Omental fat pad (tissue), 4 donors: ENCODE measurements around the gene ACTR2. TPM values are rescaled to one million over a fixed set of nuclear protein-coding genes. Genes with fewer than 3 reads are reported as not detected.

Experiments
- ATAC-seq: fragments of 150-250 bp; one replicate; pipeline ENCODE4 v1.9.1; 2016; ENCODE audit warnings: mild to moderate bottlenecking, moderate library complexity; ENCODE audit not compliant: low FRiP score
- DNase-seq: peaks from one replicate; pipeline ENCODE4 v3.0.0-alpha.2; 2019; ENCODE audit warnings: low spot score
- total RNA-seq, 4 donors: library from RNA; depleted of rRNA; stranded (reverse); fragments of >200 nt; gene quantifications; one replicate each; pipeline ENCODE4 v1.1.0, GENCODE V29; 2016
- TF ChIP-seq, protein P1 (sequence below), 3 donors: fragments of 450-650 bp; IDR thresholded peaks; one replicate each; pipeline ENCODE4 v1.5.1; 2016 to 2017; ENCODE audit warnings: antibody characterized with exemption in 3 of 3, mild to moderate bottlenecking in 3 of 3, moderate library complexity in 2 of 3

Gene ACTR2
- total RNA-seq, 4 donors from 2014 or later: 56.4 to 115 (median 97.1) TPM

DNA sequence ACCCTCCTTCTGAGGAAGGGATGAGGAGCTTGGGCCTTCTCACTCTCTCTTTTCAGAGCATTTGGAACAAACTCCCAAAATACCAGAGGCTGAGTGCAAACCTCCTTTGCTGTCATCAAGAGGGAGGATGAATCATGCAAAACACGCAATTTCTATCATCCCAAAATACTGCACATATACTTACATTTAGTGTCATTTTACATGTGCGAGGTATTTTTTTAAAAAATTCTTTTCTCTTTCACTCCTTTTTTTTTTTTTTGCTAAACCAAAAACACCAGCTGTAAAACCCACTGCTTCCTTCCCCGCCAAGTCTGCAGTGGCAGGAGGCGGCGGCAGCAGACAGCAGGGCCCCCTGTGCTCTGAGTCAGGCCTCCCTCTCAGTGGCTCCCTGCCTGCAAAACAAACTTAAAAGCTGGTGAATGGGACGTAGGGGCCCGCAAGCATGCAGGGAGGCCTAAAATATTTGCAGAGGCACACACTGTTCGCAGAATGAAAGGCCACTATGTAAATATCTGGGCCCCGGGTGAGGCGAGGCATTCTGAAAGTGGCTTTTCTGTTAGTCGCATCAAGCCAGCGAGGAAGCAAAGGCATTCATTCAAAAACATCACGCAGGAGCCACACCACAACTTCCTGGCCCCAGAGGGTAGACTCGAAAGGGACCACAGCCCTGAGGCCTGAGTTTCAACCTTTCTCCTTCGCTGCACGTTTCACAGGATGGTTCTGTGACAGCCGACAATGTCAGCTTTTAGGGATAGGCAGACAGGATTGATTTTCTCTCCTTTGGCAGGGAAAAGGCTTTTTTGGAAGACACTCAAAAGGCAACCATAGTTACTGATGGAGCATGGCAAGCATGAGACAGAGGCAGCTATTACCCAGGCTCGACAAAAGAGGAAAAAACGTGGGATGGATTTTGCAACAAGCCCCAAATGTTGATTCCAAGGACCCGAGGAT lies 73.4 kb downstream of the ACTR2 start:
- DNase-seq (no peak), ATAC-seq (peak; percentile 64)
- TF ChIP-seq, protein P1, sequence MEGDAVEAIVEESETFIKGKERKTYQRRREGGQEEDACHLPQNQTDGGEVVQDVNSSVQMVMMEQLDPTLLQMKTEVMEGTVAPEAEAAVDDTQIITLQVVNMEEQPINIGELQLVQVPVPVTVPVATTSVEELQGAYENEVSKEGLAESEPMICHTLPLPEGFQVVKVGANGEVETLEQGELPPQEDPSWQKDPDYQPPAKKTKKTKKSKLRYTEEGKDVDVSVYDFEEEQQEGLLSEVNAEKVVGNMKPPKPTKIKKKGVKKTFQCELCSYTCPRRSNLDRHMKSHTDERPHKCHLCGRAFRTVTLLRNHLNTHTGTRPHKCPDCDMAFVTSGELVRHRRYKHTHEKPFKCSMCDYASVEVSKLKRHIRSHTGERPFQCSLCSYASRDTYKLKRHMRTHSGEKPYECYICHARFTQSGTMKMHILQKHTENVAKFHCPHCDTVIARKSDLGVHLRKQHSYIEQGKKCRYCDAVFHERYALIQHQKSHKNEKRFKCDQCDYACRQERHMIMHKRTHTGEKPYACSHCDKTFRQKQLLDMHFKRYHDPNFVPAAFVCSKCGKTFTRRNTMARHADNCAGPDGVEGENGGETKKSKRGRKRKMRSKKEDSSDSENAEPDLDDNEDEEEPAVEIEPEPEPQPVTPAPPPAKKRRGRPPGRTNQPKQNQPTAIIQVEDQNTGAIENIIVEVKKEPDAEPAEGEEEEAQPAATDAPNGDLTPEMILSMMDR (IDR thresholded peaks at IDR 0.05): no peak

DNA sequence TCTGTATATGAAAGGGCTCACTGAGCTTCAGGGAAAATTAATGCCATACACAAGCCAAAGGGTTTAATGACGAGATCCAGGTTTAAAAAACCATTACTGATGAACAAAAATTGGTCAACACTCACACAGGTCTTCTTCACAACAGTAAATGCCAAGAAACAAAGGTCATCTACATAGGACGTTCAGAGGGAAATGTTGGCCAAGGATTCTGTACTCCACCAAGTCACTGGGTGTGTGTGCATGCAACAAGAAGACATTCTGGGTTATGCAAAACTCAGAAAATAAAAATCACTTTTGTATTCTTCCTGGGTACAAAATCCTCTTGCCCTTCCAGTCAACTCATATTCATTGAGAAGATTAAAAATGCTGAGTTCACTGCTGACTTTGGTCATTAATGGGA lies 78.3 kb downstream of the ACTR2 start:
- DNase-seq (no peak), ATAC-seq (no peak)
- TF ChIP-seq, protein P1 (IDR thresholded peaks at IDR 0.05): no peak

DNA sequence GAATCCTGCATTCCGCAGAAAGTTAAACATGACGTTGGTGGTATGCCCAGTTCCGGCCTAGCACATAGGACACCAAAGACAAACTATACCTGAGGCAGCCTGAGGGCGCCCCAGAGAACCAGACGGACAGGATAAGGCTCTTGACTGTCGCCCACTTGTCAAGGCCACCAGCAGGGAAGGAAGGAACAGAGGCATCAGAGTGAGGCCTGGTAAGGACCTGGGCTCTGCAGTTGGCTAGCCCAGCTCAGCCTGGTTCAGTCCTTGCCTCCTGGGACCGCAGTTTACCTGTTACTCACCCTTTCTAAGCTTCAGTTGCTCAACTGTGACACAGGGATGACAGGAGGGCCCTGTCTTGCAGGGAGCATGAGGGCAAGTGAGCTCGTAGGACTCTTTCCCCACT lies 82.1 kb downstream of the ACTR2 start:
- ATAC-seq (peak; percentile 62), DNase-seq (no peak)
- TF ChIP-seq, protein P1 (IDR thresholded peaks at IDR 0.05): no peak

GRCh38 chr2:65311049-65311448 lies 83.4 kb downstream of the ACTR2 start:
- TF ChIP-seq, protein P1 (IDR thresholded peaks at IDR 0.05): no peak
- no peak for ATAC-seq
- no peak for DNase-seq

GRCh38 chr2:65311596-65311995 lies 84.0 kb downstream of the ACTR2 start:
- DNase-seq (no peak), ATAC-seq (no peak)
- TF ChIP-seq, protein P1 (IDR thresholded peaks at IDR 0.05): no peak

GRCh38 chr2:65313126-65313953 lies 85.7 kb downstream of the ACTR2 start:
- TF ChIP-seq, protein P1 (IDR thresholded peaks at IDR 0.05): no peak
- ATAC-seq: no peak

More at GRCh38 chr2:65313126-65313953, 85.7 kb downstream of the ACTR2 start:
- no peak for DNase-seq
